Embryonic facial prominence (tissue), 1 donor: Measurements from ENCODE around the gene G0S2.
A peak's percentile ranks its signal among the peaks of the same experiment; 100 is the strongest.
"Not testable (repeated sequence)": the region's sequence is repeated elsewhere in the genome, so short reads cannot be mapped to it uniquely, and the experiment has no call there.

ENCODE experiments used
- DNase-seq: peaks from one replicate; pipeline ENCODE4 v3.0.0-alpha.2; 2016; ENCODE audit errors: extremely low spot score

G0S2 gene

DNA sequence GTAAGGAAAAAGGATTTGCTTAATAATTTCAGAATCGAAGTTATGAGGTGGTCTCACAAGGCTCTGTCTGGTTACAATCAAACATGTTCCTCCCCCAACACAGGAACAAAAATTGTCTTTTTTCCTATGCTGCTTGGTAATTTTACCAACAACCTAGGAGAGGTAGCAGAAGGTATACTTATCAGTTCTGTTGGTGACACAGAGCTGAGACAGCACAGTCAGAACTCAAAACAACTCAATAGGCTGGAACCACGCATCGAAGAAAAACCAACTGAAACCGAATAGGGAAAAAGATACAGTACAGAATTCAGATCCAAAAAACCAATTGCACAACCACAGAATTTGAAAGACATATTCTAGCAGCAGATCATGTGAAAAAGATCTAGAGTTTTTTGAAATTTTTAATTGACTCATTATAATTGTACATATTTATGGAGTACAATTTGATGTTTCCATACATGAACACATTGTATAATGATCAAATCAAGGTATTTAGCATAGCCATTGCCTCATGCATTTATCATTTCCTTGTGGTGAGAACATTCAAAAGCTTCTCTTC, 3.8 kb downstream of the G0S2 start:
- DNase-seq, result no peak

- DNase-seq, result no peak
Observed at GRCh38 chr1:209685821-209686220, 10.6 kb downstream of the G0S2 start.

- no peak for DNase-seq
Observed at GRCh38 chr1:209686322-209686721, 11.1 kb downstream of the G0S2 start.

- DNase-seq, result no peak
Observed at GRCh38 chr1:209688746-209689234, 13.6 kb downstream of the G0S2 start.

GRCh38 chr1:209689477-209689876, 14.3 kb downstream of the G0S2 start:
- DNase-seq, result no peak

DNA sequence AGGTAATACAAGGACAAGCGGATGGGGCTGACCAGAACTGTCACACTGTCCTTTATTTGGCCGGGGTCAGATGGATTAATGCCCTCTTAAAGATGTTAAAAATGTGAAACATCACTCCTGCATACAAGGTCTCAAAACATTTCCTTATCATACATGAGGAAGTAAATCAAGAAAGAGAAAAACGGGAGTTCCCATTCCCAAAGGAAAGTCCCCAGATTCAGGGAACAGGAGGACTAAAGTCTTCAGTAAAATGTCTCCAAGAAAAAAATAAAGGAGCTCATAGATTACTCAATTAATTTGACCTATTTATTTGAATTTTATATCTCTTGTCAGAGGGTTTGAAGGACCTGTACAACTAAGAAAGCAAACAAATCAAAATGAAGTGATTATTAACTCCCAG, 16.0 kb downstream of the G0S2 start:
- no peak for DNase-seq

DNA sequence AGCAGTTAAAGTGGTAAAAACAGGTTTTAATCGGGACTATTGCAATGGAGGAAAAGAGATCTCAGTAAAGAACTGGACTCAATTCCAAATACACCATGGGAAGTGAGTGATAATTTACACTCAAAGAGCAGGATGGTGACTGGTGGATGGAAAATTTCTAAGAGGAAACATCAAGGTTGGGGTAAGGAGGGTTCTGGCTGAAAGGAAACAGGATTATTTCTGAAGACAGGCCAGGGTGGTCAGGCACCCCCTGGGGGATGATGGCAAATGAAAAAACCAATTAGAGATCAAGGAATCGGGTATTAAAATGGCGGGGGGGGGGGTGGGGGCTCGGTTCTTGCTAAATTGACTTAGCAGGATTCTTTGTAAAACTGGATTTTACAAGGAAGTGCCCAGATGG, 17.1 kb downstream of the G0S2 start:
- DNase-seq, result no peak

DNA sequence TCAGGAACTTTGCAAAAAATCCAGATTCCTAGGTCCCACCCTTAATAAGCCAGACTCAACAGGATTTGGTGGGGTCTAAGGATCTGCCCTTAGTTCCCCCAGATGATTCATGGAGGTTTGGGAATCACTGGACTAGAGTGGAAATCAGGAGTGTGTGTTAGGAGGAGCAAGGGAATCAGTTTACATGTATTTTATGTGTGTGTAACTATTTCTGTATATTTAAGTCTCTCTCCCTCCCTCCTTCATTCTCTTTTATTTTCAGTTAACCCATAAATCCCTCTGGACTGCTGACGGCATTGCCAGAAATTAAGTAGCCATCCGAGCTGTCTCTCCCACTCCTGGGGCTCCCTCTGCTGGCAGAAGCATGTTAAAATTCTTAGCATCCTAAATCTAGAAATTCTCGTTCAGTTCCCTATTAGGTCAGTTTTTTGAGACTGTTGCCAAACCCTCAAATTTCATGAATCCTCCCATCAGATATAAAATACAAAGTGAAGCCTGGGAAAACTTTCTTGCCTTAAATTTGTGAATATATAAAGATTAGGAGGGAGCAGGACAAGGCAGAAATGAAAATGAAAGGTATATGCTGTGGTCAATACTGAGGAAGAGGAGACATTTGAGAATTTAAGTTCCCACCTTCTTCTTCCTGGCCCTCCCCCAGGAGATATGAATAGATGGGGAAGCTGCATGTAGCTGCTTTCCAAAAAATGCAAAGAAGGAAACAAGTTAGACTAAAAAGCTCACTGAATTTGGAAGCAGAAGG, 17.7 kb downstream of the G0S2 start:
- peak; percentile 67 for DNase-seq

DNA sequence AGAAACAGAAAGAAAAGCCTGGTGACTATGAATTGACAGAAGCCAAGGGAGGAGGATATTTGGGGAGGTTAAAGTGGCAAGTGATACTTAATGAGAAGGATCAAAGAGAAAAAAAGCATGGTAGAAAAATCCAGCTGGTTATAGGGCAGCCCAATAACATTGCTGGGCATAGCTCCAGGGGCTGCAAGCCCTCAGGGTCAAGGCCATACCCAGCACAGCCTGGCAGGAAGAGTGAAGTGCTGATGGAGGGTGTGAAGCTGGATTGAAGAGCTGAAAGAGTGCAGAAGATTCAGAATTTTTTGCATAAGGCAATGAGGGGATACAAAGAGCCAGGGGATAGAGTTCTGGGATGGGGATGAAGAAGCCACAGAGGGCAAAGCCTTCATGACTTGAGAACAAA, 21.5 kb downstream of the G0S2 start:
- no peak for DNase-seq

GRCh38 chr1:209697126-209697525, 21.9 kb downstream of the G0S2 start:
- no peak for DNase-seq

GRCh38 chr1:209700686-209701085, 25.5 kb downstream of the G0S2 start:
- DNase-seq, result not testable (repeated sequence)

GRCh38 chr1:209702832-209703231, 27.6 kb downstream of the G0S2 start:
- DNase-seq, result no peak

- DNase-seq, result no peak
Observed at GRCh38 chr1:209703834-209704504, 28.8 kb downstream of the G0S2 start.

DNA sequence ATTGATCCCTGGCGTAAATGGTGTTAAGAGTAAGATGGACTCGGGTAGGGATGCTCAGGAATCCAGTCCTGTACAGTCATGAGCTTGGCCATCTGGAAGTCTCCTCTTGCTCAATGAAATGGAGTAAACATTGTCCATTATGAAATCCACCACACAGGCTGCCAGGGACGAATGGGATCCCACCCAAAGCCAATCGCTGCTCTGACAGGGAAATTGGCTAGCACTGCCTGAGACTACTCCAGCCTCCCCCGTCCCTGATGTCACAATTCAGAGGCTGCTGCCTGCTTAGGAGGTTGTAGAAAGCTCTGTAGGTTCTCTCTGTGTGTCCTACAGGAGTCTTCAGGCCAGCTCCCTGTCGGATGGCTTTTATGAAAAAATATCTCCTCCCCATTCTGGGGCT, 29.4 kb downstream of the G0S2 start, which contains the start of gene HSD11B1:
Gene HSD11B1, plus strand, starts transcription at position 263 of the 400 bp plus-strand sequence. Its CDS starts 97 bp downstream, at position 360.
- DNase-seq, result no peak

DNA sequence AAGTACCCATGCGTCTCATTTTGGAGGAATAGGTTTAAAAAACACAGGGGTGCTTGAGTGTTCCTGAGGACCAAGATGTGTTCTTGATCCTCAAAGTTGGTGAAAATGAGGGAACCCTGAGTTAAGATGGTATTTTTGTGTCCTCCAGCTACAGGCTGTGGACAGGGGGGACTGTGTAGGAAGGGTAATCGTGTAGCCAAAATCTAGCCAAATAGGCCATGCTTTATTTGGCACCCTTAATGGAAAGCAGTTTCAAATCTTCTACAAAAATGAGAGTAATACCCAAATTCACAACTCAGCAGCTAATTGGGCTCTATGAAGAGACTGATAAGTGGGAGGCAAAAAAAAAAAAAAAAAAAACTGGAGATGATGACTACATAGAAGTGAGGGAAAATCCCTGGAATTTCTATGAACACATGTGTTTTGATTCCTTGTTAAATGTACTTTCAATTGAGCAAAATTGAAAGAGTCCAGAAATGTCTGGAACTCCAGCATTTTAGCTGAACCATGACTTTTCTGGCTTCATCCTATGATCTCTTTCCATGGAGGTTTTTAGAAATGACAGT, 29.9 kb downstream of the G0S2 start:
- DNase-seq, result no peak

- DNase-seq, result no peak
Observed at GRCh38 chr1:209706622-209707021, 31.4 kb downstream of the G0S2 start.

- no peak for DNase-seq
Observed at GRCh38 chr1:209707308-209707707, 32.1 kb downstream of the G0S2 start.

- DNase-seq, result no peak
Observed at GRCh38 chr1:209708297-209708696, 33.1 kb downstream of the G0S2 start.

DNA sequence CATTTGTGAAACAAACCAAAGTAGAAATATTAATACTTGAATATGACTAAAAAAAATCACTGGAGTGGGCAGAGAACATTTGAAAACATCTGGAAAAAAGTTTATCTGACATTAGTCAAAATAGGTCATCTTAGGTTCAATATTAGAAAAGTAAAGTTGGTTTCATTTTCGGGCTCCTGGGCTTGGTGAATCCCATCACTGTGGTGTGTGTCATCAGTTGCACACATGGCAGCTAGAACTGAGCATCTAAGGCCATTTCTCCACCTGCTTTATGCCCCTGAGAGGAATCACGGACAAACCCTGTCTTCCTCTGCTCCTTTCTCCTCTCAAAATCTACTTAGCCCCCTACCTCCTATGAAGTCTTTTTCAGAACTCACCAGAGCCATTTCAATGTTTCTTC, 34.9 kb downstream of the G0S2 start:
- DNase-seq, result no peak

DNA sequence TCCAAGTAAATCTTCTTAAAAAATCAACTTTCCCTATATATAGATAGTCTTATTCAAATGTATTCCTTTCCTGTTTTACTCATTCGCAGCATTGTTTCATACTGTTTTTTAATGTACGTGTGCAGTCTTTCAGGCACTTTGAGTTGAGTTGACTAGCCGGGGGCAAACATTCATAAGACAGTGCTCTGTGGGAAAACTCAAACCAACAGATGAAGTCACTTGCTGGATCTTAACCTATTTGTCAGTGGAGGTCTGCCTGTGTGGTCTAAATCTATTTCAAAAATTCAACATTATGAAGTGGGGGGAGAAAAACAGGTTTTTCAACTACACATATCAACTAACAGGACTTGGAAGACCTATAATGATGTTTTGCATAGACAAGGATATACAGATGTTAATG, 35.6 kb downstream of the G0S2 start:
- no peak for DNase-seq

- no peak for DNase-seq
Observed at GRCh38 chr1:209714338-209714737, 39.1 kb downstream of the G0S2 start.

DNA sequence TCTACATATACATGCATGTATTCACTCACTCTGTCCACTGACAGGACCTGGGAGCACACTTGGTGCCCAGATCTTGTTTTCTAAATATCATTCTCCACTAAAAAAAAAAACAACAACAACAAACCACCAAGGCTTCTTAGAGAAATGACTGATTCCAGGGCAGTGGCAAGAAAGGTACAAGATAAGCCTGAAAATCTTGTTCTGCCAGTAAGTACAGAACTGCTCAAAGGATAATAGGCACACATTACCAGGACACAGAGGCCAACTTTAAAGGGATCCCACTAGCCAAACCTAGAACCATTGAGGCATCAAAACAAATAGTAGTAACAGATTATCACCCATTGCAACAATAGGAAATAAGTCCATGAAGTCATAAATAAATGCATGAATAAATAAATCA, 40.1 kb downstream of the G0S2 start:
- DNase-seq, result no peak

GRCh38 chr1:209717818-209718217, 42.6 kb downstream of the G0S2 start:
- DNase-seq, result no peak
